GM18868 (cell line): ENCODE data around the gene CD226.

Experiments used
- ATAC-seq: cut with Tn5 transposase; IDR thresholded peaks from one replicate; pipeline ENCODE4 v1.9.1; 2021; ENCODE audit warnings: mild to moderate bottlenecking, moderate library complexity; ENCODE audit not compliant: unreplicated experiment

Gene CD226

DNA sequence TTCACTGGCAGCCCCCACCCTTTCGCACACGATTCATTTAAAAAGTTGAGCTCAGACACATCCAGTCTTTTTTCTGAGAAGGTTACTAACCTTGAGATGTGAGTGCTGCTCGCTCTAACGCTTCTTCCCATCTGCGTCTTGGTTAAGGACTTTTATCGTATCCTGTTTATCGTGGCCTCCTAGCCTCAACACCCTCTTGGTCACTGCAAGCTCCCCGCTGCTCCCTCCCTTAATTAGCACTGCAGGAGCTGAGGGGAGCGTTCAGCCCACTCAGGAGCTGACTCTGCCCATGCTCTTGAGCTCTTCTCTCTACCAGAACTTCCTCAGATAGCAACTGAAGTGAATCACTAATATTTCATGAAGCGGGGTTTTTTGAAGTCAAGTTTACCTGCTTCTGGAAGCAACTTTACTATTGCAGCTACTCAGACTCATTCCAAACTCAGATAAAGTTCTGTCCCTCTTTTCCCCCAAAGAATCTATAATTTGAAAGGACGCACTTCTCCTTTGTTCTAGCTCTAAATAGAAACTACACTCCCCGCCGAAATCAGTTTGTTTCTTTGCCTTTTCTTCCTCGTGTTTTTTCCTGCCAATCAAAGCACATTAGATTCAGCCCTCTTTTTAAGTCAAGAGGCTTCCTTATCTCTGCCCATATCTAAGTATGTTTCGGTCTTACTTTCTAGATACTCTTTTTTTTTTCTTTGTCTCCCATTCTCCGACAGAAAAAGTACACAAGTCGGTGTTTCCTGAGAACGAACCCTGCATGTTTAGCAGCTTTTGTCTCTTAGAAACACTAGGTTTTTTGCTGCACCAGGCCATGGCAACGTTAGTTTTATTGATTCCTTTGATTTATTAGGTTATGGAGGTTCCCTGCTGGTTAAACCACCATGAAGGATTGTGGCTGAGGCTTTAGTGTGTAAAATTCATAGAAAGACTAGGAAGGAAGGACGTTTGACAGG is 9.3 kb upstream of the CD226 start:
- no peak for ATAC-seq

DNA sequence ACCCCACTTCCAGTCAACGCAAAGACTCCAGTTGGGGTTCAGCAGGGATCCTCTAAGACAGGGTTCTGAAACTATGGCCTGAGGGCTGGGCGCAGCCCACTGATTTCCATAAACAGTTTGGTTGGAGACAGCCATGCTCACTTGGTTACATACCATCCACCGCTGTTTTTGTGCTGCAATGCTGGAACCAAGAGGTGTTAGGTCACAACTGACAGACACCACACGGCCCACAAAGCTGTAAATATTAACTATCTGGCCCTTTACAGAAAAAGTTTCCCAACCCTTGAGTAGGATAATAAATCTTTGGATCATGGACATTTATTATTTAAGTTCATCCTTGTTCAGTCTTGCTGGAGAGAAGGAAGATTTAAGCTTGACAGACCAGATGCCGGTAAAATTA is 8.4 kb upstream of the CD226 start:
- no peak for ATAC-seq

DNA sequence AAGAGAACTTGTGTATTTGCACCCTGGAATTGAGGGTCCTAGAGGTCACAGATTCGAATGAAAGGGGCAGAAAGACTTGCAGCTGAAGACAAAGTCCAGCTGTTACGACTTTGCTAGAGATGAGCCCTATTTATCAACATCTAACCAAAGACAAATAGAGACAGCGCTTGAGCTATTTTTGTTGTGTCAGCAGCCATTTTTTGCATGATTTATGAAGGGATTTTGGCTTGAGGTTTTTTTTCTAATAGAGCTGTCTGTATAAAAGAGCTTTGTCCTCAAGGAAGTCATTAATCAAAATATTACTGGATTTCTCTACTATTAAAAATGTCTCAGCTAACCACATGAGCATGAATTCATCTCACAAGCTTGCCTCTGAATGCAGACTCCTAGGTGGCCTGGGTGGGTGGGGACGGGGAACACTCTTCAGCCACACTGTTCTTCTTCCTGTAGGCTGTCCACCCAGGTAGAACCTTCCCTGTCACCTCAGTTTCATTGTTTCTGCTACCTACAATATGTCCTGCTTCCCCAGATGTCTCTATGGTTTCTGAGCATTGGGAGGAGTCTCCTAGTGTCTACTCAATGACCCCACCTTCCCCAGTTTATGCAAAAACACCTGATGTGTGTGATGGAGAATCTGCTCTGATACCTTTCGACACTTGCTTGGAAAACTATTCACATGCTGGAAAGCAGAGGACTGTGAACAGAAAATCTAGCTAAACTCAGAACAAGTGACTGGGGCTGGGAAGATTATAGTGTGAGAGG is 7.2 kb upstream of the CD226 start:
- no peak for ATAC-seq

DNA sequence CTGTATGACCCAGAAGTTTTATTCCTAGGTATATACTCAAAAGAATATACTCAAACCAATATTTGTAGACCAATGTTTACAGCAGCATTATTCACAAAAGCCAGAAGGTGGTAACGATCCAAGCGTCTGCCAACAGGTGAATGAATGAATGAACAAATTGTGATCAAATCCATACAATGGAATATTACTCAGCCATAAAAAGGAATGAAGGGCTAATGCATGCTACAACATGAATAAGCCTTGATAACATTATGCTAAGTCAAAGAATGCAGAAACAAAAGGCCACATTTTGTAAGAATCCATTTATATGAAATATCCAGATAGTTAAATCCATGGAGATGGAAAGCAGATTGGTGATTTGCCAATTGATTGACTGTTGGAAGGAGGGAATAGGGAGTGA is 5.5 kb upstream of the CD226 start:
- no peak for ATAC-seq

DNA sequence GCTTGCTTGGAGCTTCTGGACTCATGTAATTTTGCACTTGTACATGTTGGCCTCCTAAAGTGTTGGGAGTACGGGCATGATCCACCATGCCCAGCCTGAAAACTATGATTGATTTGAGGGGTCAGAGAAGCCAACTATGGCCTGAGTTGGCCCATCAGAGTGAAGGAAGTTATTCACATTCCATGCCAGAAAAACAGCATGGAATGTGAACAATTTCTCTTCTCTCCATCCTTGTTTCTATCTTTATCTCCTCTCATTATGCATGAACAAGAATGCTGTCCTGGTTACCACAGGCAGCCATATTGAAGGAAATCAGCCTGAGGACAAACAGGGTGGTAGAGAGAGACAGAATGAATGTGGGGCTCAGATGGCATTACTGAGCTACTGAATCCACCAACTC is 3.5 kb upstream of the CD226 start:
- no peak for ATAC-seq

DNA sequence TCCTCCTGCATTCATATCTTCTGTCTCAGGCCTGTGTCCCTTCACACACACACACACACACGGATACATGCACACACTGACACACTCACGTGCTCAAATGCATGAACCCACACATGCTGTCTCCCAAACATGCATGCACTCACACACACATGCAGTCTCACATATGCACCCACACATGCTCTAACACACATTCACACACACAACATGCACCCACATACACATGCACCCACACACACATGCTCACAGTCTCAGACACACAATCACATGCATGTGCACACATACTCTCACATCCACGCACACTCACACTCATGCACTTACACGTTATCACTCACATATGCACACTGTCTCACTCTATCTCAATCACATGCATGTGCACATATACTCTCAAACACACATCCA is 1.9 kb upstream of the CD226 start:
- no peak for ATAC-seq

DNA sequence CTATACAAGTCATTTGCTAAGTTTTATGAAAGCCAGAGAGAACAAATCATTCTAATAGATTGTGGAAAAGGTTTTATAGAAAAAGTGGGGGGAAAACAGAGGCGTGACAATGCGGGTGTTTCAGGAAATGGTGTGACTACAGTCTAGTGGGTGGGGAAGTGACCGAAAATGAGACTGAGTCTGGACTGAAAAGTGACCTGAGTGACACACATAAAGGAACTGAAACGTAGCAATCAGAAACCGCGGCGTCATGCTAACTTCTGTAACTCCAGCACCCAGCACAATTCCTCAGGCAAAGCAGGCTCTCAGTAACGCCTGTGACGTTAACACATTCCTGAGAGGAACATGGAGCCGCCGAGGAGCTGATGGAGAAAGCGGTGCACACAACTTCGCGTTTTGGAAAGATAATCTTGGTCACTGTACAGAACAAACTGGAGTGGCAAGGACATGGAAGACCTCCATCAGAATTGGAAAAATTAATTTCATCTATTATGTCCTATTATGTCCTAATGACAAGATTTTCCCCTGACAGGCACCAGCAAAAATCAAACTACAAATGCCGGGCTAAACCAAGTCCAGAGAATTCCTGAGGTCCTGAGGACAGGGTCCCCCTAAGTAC is 1.4 kb upstream of the CD226 start:
- ATAC-seq = peak; percentile 70

DNA sequence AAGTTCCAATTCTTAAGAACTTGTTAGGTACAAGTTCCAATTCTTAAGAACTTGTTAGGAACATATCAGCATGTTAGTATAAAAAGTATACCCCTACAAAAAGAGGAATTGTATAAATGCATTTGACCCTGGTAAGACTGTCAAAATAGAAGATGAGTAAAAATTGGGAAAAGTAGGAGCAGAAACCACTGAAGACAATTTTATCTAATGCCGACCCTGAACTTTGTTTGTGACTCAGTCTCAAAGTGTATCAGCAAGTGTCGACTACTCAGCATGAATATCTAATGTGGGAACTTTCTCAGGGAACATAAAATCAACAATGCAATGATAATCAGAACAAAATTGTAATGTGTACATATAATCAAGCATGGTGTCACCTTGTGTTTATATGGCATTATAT is 583 bp upstream of the CD226 start:
- ATAC-seq = no peak

DNA sequence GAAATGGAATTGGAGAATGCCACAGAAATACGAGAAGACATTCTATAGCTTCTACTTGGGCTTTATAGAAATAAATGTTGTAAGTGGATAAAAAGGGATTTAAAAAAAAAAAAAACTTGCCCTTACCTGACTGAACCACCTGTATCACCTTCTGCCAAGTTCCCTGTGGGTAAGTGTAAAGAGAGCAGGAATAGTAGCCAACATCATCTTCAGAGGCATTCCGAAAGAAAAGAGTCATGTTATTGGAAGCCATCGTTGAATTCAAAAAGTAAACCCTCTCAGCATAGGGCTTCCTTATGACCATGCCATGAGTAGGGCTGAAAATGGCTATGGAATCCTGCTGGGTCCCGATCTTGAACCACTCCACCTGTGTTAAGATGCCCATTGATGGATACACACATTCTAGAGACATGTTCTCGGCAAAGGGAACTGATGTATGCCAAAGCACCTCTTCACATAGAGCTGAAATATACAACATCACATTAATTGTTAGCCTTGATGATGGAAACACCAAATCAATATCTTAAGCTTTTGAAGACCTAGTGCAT is 991 bp downstream of the CD226 start:
- ATAC-seq = no peak

DNA sequence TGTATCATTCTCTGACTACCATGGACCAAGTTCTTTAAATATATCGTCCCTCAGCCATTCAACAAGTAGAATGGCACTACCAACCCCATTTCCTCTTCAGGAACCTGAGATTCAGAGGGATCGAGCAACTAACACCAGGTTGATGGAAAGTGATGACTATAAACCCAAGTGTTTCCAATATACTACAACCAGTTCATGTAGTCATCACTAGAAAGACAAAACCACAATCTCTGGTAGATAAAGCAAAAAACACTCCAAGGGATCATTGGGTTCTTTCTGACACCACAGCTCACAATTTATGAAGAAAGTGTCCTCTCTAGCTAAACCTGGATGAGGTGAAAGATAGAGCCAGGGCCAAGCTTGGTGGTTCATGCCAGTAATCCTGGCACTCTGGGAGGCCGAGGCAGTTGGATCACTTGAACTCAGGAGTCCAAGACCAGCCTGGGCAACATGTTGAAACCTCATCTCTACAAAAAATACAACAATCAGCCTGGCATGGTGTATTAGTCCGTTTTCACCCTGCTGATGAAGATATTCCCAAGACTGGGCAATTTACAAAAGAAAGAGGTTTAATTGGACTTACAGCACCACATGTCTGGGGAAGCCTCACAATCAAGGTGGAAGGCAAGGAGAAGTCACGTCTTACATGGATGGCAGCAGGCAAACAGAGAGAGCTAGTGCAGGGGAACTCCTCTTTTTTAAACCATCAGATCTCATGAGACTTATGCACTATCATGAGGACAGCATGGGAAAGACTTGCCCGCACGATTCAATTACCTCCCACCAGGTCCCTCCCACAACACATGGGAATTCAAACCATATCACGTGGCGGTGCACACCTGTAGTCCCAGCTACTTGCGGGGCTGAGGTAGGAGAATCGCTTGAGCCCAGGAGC is 2.2 kb downstream of the CD226 start:
- peak; percentile 25 for ATAC-seq

DNA sequence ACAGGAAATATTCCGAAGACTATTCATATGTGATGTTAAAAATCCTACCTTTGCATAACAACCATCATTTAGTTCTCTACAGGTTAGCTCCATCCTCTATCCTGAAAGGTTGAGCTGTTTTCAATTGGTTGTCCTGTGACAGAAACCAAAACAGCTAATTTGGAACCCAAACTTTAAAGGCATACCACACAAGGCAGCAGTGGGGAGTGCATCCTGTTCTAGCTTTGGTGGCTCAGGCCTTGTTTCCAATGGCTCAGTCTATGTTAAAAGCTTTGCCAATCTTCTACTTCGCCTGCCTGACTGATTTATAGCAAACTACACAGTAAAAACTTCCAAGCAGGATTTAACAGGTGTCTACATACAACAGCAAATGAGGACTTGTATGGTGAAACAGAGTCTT is 3.2 kb downstream of the CD226 start:
- no peak for ATAC-seq

DNA sequence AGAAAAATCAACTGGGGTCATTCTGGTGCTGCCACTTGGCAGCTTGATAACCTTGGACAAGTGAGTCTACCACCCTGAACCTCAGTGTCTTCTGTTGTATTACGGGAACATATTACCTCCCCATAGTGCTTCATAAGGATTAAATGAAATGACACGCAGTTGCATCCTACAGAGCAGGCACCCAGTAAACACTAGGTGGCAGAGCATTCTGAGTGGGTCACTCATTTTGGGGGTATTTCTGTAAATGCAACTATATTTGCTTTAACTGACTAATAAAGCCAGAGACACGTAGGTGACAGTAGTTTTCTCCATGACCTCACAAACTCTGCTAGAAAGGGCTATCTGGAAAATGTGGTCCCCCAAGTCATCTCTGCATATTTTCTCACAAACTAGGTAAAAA is 4.7 kb downstream of the CD226 start:
- no peak for ATAC-seq

DNA sequence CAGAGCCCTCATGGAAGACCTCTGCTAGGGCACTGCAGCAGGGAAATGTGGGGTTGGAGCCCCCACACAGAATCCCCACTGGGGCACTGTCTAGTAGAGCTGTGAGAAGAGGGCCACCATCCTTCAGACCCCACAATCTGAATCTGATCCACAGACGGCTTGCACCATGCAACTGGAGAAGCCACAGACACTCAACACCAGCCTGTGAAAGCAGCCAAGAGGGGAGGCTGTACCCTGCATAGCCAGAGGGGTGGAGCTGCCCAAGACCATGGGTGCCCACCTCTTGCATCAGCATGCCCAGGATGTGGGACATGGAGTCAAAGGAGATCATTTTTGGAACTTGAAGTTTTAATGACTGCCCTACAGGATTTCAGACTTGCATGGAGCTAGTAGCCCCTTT is 6.5 kb downstream of the CD226 start:
- ATAC-seq = no peak

DNA sequence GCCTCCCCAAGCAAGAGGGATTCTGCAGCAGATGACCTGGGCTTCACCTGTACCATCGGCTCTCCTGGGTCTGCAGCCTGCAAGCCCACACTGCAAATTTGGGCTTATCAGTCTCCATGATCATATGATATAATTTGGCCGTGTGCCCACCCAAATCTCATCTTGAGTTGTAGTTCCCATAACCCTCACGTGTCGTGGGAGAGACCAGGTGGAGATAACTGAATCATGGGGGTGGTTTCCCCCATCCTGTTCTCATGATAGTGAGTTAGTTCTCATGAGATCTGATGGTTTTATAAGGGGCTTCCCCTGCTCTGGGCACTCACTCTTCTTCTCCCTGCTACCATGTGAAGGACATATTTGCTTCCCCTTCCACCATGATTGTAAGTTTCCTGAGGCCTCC is 7.9 kb downstream of the CD226 start:
- peak; percentile 20 for ATAC-seq

DNA sequence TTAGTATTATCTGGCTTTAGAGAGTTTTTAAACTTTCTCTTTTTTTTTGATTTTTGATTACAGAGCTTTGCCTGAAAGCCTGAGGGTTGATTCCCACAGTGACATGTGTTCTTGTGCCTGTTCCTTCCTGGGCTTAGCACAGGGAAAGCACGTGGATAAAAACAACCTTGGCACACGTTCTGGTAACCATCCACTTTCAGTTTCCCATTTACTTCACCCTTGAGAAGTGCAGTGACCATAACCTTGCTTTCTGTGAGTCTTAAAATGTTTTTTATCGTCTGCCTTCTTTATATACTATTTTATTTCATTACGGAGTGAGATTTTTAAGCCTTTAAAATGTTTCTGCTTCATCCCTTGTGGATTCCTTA is 11.5 kb downstream of the CD226 start:
- ATAC-seq = peak; percentile 30

DNA sequence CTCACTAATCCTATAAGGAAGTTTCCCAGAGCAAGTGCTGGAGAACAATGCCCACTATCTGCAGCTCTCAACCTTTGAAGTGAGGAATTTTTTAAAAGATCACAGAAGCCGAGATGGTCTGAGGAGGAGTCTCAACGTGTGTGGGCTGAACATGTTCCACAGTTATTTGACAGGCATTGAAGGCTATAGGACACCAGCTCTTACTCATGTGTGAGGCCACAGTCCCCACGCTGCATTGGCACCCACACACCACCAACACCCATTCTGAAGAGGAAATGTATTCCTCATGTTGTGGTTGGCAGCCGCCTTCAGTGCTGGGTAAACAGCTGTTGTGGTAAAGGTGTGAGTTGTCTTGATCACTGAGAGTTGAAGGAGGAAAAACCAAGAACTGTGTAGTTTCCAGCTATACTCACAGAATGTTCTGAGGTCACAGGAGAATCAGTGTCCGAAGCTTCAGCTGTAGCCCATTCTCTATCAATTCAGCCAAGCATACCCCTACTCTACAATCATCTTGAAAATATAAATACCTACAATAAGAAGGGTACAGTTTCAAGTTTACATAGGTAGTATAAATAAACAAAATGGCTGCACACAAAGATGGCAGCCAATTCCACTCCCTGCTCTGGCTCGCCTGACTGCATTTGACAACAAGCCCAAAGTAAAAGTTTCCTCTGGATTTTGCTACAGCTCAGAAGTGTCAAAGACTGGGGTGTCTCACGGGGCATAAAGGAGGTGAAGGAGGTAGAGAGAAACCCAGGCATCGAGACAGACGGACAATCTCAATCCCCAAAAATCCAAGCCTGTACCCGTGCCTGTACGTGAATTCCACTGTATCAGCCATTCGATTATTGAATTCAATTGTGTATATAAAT is 12.1 kb downstream of the CD226 start:
- peak; percentile 88 for ATAC-seq

DNA sequence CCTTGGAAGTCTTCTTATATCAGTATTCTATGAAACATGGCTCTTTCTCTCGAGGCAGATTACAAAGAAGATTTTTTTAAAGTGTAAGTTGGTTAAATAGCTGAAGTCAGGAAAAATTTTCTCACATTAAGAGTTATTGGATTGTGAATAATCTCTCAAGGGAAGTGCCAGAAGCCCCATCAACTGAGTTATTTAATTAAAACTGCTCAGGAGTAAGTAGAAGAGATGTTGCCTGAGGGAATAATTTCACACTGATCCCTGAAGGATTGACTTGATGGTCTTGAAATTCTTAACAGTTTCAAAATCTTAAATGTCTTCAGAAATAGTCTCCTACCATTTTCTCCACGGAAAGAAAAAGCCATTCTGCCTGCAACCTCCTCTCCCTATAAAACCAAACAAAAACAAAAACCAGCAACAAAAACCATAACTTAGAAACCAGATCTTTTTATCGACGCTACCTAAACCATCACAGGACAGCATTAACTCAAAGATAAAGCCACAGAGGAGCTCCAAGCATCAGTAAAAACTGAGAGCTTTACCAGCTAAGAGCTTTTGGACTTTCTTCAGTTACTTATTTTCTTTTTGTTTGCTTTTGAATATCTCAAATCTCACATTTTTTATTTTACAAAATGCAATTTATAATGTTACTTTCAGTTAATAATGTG is 12.9 kb downstream of the CD226 start:
- ATAC-seq = no peak

DNA sequence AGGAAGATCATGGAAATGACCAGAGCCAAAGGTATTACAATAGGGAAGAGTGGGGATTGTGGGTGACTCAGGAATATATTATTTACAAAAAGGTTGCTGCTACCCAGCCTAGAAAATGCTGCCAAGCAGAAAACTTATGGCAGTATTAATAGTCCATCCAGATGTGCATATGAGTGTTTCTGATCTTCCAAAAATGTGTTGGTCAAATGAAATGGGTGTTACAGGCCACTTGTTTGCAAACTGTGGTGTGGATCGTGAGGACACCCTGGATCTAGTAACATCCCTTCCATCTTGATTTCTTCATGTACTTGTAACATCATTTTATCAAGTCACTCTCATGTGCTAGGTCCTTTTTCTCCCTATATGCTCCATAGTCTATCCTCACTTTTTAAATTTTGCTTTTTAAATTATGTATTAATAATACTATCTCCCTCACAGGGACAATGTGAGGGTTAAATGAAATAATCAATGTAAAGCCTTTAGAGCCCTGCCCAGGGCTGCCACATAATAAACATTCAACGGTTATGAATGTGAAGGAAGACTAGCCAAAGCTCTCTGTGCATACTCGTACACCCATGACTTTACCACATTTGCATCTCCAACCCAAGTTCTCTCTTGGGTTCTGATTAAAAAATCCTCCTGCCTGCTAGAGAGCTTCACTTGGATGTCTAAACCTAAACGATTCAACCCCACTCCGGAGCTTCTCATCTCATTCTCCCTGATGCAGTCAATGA is 18.5 kb downstream of the CD226 start:
- no peak for ATAC-seq
